ENCODE measurements around the gene DBN1. TPM values are rescaled to one million over a fixed set of nuclear protein-coding genes. Genes with fewer than 3 reads are reported as not detected.

The DBN1 gene
- total and polyA plus RNA-seq, 2 experiments from 2014 or later, result 106 to 290 TPM

DNA sequence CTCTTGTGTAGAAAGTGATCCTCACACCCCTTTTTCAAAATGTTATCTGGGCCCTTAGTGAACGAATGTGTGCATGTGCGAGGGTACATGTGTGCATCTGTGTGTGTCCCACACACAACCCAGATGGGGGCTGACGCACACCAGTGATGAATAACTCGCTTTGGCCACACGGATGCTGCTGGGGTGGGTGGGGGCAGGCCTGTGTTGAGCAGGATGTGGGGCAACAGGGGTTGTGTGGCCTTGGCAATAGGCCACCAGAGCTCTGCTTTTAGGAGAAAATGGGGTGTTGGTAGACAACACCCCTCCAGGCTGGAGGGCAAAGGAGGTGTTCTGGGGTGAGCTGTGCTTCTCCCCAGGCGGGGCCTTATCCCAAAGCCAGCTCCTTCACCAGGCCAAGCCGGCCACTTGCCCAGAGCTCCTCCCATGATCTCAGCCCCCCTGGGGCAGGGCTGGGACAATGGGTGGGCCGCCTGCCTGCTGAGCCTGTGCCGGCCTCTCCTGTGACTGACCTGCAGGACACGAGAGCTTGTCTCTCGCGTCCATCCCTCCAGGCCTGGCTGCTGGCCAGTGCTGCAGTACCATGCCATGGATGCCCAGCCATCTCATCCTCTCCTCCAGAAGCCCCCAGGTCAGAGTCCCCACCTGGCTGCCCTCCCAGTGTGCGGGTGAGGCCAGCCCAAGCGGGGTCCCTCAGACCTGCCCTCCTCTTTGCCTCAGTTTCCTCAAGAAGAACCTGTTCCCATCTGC is 1.7 kb downstream of the DBN1 start:
- H3K79me2 ChIP-seq (replicated peaks; ENCODE audit: insufficient read depth), result peaks cover 50% of the 10 kb centered on the region
- Mint-ChIP-seq H3K27me3 (ENCODE audit: insufficient read depth, low read depth, poor library complexity) (peaks cover 30% of the 10 kb centered on the region), H3K36me3 (ENCODE audit: low read depth) (peaks cover 53% of the 10 kb centered on the region), H3K4me1 (peaks cover 56% of the 10 kb centered on the region), H3K4me3 (peak overlapping the region; percentile 83), H3K27ac (peak overlapping the region; percentile 62), H3K9me3 (no peaks in the 10 kb centered on the region; the same call in 1 of the 3 replicates)
- TF ChIP-seq JUNB (IDR thresholded peaks at IDR 0.05; ENCODE audit: unreplicated experiment) (no peak), REST (IDR thresholded peaks at IDR 0.05; ENCODE audit: unreplicated experiment) (no peak), ZNF331 (CRISPR knock-in tag; IDR thresholded peaks at IDR 0.05; ENCODE audit: low read depth) (no peak), STAT1 (IDR thresholded peaks at IDR 0.05; ENCODE audit: unreplicated experiment) (no peak), EZH2 (IDR thresholded peaks at IDR 0.05; ENCODE audit: low read depth, unreplicated experiment) (no peak), ZNF114 (CRISPR knock-in tag; IDR thresholded peaks at IDR 0.05) (no peak), NANOG (IDR thresholded peaks at IDR 0.05; ENCODE audit: borderline replicate concordance) (no peak), POLR2AphosphoS5 (IDR thresholded peaks at IDR 0.05; ENCODE audit: low read depth) (no peak), CREB1 (CRISPR knock-in tag; IDR thresholded peaks at IDR 0.05; ENCODE audit: low read depth) (no peak), EZH2phosphoT487 (IDR thresholded peaks at IDR 0.05; ENCODE audit: unreplicated experiment) (no peak), CTCF (conservative IDR thresholded peaks at IDR 0.05; ENCODE audit: low read depth in 2 of 2) (no peak)
- TF ChIP-seq, protein P1, sequence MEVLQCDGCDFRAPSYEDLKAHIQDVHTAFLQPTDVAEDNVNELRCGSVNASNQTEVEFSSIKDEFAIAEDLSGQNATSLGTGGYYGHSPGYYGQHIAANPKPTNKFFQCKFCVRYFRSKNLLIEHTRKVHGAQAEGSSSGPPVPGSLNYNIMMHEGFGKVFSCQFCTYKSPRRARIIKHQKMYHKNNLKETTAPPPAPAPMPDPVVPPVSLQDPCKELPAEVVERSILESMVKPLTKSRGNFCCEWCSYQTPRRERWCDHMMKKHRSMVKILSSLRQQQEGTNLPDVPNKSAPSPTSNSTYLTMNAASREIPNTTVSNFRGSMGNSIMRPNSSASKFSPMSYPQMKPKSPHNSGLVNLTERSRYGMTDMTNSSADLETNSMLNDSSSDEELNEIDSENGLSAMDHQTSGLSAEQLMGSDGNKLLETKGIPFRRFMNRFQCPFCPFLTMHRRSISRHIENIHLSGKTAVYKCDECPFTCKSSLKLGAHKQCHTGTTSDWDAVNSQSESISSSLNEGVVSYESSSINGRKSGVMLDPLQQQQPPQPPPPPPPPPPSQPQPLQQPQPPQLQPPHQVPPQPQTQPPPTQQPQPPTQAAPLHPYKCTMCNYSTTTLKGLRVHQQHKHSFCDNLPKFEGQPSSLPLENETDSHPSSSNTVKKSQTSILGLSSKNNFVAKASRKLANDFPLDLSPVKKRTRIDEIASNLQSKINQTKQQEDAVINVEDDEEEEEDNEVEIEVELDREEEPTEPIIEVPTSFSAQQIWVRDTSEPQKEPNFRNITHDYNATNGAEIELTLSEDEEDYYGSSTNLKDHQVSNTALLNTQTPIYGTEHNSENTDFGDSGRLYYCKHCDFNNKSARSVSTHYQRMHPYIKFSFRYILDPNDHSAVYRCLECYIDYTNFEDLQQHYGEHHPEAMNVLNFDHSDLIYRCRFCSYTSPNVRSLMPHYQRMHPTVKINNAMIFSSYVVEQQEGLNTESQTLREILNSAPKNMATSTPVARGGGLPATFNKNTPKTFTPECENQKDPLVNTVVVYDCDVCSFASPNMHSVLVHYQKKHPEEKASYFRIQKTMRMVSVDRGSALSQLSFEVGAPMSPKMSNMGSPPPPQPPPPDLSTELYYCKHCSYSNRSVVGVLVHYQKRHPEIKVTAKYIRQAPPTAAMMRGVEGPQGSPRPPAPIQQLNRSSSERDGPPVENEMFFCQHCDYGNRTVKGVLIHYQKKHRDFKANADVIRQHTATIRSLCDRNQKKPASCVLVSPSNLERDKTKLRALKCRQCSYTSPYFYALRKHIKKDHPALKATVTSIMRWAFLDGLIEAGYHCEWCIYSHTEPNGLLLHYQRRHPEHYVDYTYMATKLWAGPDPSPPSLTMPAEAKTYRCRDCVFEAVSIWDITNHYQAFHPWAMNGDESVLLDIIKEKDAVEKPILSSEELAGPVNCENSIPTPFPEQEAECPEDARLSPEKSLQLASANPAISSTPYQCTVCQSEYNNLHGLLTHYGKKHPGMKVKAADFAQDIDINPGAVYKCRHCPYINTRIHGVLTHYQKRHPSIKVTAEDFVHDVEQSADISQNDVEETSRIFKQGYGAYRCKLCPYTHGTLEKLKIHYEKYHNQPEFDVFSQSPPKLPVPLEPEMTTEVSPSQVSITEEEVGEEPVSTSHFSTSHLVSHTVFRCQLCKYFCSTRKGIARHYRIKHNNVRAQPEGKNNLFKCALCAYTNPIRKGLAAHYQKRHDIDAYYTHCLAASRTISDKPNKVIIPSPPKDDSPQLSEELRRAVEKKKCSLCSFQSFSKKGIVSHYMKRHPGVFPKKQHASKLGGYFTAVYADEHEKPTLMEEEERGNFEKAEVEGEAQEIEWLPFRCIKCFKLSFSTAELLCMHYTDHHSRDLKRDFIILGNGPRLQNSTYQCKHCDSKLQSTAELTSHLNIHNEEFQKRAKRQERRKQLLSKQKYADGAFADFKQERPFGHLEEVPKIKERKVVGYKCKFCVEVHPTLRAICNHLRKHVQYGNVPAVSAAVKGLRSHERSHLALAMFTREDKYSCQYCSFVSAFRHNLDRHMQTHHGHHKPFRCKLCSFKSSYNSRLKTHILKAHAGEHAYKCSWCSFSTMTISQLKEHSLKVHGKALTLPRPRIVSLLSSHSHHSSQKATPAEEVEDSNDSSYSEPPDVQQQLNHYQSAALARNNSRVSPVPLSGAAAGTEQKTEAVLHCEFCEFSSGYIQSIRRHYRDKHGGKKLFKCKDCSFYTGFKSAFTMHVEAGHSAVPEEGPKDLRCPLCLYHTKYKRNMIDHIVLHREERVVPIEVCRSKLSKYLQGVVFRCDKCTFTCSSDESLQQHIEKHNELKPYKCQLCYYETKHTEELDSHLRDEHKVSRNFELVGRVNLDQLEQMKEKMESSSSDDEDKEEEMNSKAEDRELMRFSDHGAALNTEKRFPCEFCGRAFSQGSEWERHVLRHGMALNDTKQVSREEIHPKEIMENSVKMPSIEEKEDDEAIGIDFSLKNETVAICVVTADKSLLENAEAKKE (CRISPR knock-in tag; IDR thresholded peaks at IDR 0.05), result no peak
- TF ChIP-seq, protein P2, sequence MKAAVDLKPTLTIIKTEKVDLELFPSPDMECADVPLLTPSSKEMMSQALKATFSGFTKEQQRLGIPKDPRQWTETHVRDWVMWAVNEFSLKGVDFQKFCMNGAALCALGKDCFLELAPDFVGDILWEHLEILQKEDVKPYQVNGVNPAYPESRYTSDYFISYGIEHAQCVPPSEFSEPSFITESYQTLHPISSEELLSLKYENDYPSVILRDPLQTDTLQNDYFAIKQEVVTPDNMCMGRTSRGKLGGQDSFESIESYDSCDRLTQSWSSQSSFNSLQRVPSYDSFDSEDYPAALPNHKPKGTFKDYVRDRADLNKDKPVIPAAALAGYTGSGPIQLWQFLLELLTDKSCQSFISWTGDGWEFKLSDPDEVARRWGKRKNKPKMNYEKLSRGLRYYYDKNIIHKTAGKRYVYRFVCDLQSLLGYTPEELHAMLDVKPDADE (IDR thresholded peaks at IDR 0.05), result no peak
- peak overlapping the region; percentile 97 for H3K4me3 ChIP-seq
- H4K20me1 ChIP-seq (replicated peaks; ENCODE audit: insufficient read depth), result peaks cover 37% of the 10 kb centered on the region
- ATAC-seq, result no peak
- H3K4me1 ChIP-seq (ENCODE audit: insufficient read depth), result peaks cover 54% of the 10 kb centered on the region
- no peak for DNase-seq (ENCODE audit: low spot score)
- H3K27ac ChIP-seq (ENCODE audit: low read depth), result peak overlapping the region; percentile 55; the same call in 1 of the 2 replicates
- peaks cover 38% of the 10 kb centered on the region for H3F3A ChIP-seq (replicated peaks; ENCODE audit: low read depth)
- no peaks in the 10 kb centered on the region for H3K27me3 ChIP-seq (ENCODE audit: insufficient read depth)
- peaks cover 15% of the 10 kb centered on the region; the same call in 1 of the 2 replicates for H3K36me3 ChIP-seq (ENCODE audit: insufficient read depth)
- no peaks in the 10 kb centered on the region for H3K9me2 ChIP-seq (ENCODE audit: insufficient read depth)
- peak overlapping the region; percentile 92 for H3K4me2 ChIP-seq
- no peak overlapping the region for H2AFZ ChIP-seq
